ENCODE data around the gene CD2.

DNA sequence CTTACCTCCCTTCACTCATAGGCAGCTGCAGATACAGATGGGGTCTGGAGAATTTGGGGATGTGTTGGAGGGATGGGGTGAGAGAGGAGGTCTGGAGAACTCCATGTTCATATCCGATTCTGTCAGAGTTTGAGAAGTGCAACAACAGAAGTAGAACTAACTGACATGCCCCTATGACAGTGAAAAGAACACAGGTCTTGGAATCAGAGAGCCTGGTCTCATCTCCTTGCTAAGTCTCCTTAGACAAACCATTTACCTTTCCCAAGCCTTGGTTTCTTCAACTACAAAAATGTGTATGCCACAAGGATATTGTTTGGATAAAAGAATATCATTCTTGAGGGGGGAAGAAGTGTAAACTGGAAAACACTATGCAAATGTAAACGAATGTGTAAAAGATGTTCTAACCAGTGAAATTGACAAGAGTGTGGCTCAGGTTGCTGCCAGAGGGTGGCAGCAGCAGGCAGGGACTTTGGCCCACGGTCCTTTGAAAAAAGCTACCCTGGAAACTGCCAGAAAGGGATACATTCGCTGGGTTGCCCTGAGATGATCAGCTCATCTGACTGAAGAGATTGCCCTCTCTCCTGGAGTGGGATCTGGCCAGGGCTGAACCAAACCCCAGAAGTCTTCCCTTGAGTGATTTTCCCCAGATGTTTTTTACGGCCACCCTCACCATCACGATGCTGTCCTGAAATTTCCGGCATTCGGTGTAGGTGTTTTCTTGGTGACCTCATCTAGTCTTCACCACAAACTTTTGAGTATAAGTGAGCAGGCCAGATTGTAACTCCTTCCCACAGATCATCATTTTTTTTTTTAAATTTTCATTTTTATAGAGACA is 17.0 kb upstream of the CD2 start:
- TF ChIP-seq, protein P1, sequence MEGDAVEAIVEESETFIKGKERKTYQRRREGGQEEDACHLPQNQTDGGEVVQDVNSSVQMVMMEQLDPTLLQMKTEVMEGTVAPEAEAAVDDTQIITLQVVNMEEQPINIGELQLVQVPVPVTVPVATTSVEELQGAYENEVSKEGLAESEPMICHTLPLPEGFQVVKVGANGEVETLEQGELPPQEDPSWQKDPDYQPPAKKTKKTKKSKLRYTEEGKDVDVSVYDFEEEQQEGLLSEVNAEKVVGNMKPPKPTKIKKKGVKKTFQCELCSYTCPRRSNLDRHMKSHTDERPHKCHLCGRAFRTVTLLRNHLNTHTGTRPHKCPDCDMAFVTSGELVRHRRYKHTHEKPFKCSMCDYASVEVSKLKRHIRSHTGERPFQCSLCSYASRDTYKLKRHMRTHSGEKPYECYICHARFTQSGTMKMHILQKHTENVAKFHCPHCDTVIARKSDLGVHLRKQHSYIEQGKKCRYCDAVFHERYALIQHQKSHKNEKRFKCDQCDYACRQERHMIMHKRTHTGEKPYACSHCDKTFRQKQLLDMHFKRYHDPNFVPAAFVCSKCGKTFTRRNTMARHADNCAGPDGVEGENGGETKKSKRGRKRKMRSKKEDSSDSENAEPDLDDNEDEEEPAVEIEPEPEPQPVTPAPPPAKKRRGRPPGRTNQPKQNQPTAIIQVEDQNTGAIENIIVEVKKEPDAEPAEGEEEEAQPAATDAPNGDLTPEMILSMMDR (IDR thresholded peaks at IDR 0.05) = peak in 3 of 4 experiments; percentile 64 to 78 (median 73)
- no peak for TF ChIP-seq POLR2A (IDR thresholded peaks at IDR 0.05)
